ENCODE results near the gene CELSR1.

- TF ChIP-seq CTCF (IDR thresholded peaks at IDR 0.05) (no peak), ZFX (IDR thresholded peaks at IDR 0.05; ENCODE audit: borderline replicate concordance) (no peak)
Measured at GRCh38 chr22:46358766-46359165, 178.7 kb downstream of the CELSR1 start.

Measured in 22Rv1 (cell line).